ENCODE results near the gene SYNJ2. TPM values are rescaled to one million over a fixed set of nuclear protein-coding genes. Genes with fewer than 3 reads are reported as not detected.

SYNJ2 gene
- total RNA-seq, 1 donor from 2014 or later: 18.9 TPM

GRCh38 chr6:158020272-158020711, 38.6 kb downstream of the SYNJ2 start:
- Mint-ChIP-seq H3K27me3 (no peaks in the 10 kb centered on the region), H3K27ac (no peak overlapping the region), H3K4me3 (ENCODE audit: low read depth) (no peak overlapping the region), H3K36me3 (ENCODE audit: insufficient read depth) (peaks cover 11% of the 10 kb centered on the region), H3K9me3 (ENCODE audit: low read depth) (no peaks in the 10 kb centered on the region), H3K4me1 (ENCODE audit: low read depth) (peaks cover 11% of the 10 kb centered on the region)
- TF ChIP-seq, protein P1, sequence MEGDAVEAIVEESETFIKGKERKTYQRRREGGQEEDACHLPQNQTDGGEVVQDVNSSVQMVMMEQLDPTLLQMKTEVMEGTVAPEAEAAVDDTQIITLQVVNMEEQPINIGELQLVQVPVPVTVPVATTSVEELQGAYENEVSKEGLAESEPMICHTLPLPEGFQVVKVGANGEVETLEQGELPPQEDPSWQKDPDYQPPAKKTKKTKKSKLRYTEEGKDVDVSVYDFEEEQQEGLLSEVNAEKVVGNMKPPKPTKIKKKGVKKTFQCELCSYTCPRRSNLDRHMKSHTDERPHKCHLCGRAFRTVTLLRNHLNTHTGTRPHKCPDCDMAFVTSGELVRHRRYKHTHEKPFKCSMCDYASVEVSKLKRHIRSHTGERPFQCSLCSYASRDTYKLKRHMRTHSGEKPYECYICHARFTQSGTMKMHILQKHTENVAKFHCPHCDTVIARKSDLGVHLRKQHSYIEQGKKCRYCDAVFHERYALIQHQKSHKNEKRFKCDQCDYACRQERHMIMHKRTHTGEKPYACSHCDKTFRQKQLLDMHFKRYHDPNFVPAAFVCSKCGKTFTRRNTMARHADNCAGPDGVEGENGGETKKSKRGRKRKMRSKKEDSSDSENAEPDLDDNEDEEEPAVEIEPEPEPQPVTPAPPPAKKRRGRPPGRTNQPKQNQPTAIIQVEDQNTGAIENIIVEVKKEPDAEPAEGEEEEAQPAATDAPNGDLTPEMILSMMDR (IDR thresholded peaks at IDR 0.05; ENCODE audit: unreplicated experiment): no peak
- no peak for DNase-seq (ENCODE audit: low spot score, unreplicated experiment)

DNA sequence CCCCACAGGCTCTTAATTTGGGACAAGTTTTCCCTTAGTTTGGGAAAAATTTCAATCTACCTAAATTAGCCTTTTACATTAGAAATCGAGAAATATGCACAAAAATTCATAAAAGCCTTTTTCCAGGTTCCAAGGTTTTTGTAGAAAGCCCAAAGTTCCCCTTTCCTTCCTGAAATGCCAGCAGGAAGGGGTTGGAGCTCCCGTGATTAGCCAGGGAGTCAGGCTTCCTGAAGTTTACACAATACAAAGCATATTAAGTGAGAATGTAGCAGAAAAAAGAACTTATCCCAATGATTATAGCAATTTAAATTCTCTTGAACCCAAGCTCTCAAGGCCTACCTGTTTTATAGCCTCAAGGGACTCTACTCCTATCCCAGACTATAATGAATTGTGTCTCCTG, 39.1 kb downstream of the SYNJ2 start:
- Mint-ChIP-seq H3K4me1 (ENCODE audit: low read depth) (peaks cover 11% of the 10 kb centered on the region), H3K27ac (no peak overlapping the region), H3K9me3 (ENCODE audit: low read depth) (no peaks in the 10 kb centered on the region), H3K27me3 (no peaks in the 10 kb centered on the region), H3K4me3 (ENCODE audit: low read depth) (no peak overlapping the region), H3K36me3 (ENCODE audit: insufficient read depth) (peaks cover 11% of the 10 kb centered on the region)
- TF ChIP-seq, protein P1 (IDR thresholded peaks at IDR 0.05; ENCODE audit: unreplicated experiment): no peak
- no peak for DNase-seq (ENCODE audit: low spot score, unreplicated experiment)

DNA sequence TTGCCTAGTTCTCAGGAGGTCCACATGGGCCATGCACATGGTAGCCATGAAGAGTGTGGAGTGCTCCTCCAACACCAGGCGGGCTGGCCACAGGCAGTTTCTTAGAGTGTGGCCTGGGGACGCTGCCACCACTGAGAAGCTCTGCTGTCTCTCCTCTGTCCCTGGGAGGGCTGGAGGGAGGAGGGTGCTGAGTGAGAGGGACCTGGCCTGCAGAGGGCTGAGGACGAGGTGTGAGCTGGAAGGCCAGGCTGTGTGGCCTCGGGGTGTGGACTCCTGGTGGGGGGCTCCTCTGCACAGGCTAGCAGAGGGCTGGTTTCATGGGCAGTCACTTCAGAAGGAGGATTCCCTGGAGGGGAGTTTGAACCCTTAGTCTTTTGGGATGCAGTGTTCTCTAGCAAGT, 39.7 kb downstream of the SYNJ2 start:
- peaks cover 12% of the 10 kb centered on the region for H3K4me1 Mint-ChIP-seq (ENCODE audit: low read depth)
- TF ChIP-seq, protein P1 (IDR thresholded peaks at IDR 0.05; ENCODE audit: unreplicated experiment): no peak
- no peak overlapping the region for H3K27ac Mint-ChIP-seq
- H3K9me3 Mint-ChIP-seq (ENCODE audit: low read depth): no peaks in the 10 kb centered on the region
- peaks cover 11% of the 10 kb centered on the region for H3K36me3 Mint-ChIP-seq (ENCODE audit: insufficient read depth)
- DNase-seq (ENCODE audit: low spot score, unreplicated experiment): no peak
- H3K4me3 Mint-ChIP-seq (ENCODE audit: low read depth): no peak overlapping the region
- no peaks in the 10 kb centered on the region for H3K27me3 Mint-ChIP-seq

GRCh38 chr6:158021814-158022748, 40.4 kb downstream of the SYNJ2 start:
- TF ChIP-seq, protein P1 (IDR thresholded peaks at IDR 0.05; ENCODE audit: unreplicated experiment): no peak
- peaks cover 11% of the 10 kb centered on the region for H3K36me3 Mint-ChIP-seq (ENCODE audit: insufficient read depth)
- H3K27ac Mint-ChIP-seq: peak overlapping the region; percentile 24
- H3K4me3 Mint-ChIP-seq (ENCODE audit: low read depth): no peak overlapping the region
- H3K27me3 Mint-ChIP-seq: no peaks in the 10 kb centered on the region
- H3K4me1 Mint-ChIP-seq (ENCODE audit: low read depth): peaks cover 11% of the 10 kb centered on the region
- no peak for DNase-seq (ENCODE audit: low spot score, unreplicated experiment)
- no peaks in the 10 kb centered on the region for H3K9me3 Mint-ChIP-seq (ENCODE audit: low read depth)

DNA sequence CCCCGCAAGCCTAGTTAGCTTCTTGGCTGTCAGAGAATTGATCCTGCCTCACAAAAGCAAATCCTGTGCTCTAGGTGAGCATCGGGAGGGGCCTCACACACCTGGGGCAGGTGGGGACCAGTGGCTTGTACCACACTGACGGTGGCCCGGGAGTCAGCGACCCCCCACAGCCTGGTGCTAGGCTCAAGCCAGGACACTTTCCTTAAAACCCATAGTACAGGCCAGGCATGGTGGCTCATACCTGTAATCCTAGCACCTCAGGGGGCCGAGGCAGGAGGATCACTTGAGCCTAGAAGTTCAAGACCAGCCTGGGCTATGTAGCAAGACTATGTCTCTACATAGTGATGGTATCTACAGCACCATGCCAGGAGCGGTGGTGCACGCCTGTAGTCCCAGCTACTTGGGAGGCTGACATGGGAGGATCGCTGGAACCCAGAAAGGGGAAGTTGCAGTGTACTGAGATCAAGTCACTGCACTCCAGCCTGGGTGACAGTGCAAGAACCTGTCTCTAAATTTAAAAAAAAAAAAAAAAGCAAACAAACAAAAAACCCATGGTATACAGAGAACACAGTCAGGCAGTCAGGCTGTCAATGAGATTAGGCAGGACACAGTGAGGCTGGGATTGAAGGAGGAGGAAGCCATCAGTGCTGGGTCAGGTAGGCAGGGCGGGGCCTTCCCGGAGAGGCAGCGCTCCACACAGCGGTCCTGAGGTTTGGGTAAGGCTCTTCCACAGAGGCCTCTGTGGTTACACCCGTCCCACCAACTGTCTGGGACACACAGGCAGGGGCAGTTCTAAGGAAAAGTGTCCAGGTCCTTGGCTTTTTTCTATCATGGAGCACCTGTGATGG, 41.3 kb downstream of the SYNJ2 start:
- peaks cover 9% of the 10 kb centered on the region for H3K36me3 Mint-ChIP-seq (ENCODE audit: insufficient read depth)
- H3K9me3 Mint-ChIP-seq (ENCODE audit: low read depth): no peaks in the 10 kb centered on the region
- DNase-seq (ENCODE audit: low spot score, unreplicated experiment): no peak
- peaks cover 11% of the 10 kb centered on the region for H3K4me1 Mint-ChIP-seq (ENCODE audit: low read depth)
- no peak overlapping the region for H3K4me3 Mint-ChIP-seq (ENCODE audit: low read depth)
- H3K27ac Mint-ChIP-seq: peak overlapping the region; percentile 58
- TF ChIP-seq, protein P1 (IDR thresholded peaks at IDR 0.05; ENCODE audit: unreplicated experiment): no peak
- H3K27me3 Mint-ChIP-seq: no peaks in the 10 kb centered on the region
